Activated T-helper 1 cell treated with anti-CD3 and anti-CD28 coated beads, Interleukin-2, amount 50 U/mL, for 16 hours (primary cell): ENCODE measurements around the gene IMPA2.

Source experiments
- DNase-seq, 2 donors: peaks; one replicate each; pipeline ENCODE4 v3.0.0-alpha.2; 2020; ENCODE audit warnings: low read depth in 1 of 2, low spot score in 1 of 2

IMPA2 gene

DNA sequence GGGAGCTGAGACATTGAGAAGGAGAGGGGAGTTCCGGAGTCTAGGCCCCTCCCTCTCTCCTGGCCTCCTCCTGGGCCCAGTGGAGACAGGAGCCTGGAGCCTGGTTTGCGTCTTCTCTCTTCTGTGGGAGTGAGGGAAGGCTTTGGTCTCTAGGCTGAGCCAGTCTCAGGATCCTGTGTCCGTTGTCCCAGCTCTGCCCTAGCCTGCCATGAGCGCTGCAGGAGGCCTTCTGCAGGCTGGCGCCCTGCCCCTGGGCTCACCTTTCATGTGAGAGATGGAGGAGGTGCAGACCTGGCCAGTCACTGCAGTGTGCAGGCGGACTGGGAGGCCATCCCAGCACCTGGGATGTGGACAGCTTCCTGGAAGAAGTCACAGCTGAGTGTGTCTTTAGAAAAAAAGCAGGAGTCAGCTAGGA lies 8.7 kb downstream of the IMPA2 start:
- no peak for DNase-seq

GRCh38 chr18:11990539-11990938 lies 9.2 kb downstream of the IMPA2 start:
- no peak for DNase-seq

GRCh38 chr18:11991021-11991795 lies 9.9 kb downstream of the IMPA2 start:
- no peak for DNase-seq

DNA sequence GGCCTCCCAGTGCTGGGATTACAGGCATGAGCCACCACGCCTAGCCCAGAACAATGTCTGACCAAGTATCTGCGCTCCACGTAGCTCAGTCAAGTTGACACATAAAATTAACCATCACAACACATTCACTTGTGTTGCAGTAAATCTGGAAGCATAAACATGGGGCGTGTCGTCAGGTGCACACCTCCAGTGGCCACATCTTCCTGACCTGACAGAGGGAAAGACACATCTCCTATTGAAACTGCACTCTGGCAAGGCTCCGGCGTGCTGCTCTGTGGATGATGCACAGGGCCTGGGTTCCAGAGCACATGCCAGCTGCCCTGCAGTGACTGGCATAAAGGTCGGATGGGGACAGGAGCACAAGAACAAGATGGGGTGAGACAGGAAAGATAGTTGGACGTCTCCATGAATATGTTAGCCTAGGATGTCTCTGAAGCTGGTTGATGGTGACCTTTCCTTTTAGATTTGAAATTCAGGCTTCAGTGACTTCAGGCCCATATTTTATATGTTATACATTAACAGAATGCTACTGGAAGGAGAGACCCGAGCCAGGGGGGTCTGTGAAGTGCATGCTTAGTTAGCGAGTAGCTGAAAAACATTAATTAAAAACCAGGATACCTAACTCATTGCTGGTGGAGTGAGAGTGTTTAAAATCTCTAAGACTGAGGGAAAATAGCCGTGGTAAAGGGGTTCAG lies 10.9 kb downstream of the IMPA2 start:
- no peak for DNase-seq

DNA sequence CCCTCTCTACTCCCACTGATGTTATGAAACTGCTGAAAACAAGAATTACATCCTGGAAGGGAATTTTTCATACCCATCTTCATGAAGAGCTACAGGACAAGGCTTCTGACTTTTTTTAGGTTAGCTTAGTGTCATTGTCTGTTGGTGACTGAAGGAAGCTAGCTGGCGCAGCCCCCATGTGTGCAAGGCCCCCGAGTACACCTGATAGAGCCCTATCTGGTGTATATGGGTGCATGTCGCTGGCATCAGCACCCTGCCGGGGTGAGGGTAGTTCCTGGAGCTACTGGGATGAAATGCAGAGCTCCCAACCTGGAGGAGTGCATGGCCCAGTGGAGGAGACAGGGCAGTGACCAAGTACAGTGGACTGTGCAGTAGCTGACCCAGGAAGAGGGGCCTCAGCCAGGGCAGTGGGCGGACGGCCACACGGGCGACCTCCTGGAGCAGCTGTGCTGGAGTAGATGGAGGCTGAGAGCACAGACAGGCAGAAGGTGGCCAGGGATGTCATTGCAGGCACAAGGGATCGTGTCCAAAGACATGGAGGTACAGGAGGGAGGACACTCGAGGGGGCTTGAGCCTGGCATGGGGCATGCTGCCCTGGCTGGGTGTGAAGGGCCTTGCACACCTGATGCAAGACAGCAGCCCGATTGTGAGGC lies 12.1 kb downstream of the IMPA2 start:
- no peak for DNase-seq

- no peak for DNase-seq
Measured at GRCh38 chr18:11994336-11994702, 13.0 kb downstream of the IMPA2 start.

DNA sequence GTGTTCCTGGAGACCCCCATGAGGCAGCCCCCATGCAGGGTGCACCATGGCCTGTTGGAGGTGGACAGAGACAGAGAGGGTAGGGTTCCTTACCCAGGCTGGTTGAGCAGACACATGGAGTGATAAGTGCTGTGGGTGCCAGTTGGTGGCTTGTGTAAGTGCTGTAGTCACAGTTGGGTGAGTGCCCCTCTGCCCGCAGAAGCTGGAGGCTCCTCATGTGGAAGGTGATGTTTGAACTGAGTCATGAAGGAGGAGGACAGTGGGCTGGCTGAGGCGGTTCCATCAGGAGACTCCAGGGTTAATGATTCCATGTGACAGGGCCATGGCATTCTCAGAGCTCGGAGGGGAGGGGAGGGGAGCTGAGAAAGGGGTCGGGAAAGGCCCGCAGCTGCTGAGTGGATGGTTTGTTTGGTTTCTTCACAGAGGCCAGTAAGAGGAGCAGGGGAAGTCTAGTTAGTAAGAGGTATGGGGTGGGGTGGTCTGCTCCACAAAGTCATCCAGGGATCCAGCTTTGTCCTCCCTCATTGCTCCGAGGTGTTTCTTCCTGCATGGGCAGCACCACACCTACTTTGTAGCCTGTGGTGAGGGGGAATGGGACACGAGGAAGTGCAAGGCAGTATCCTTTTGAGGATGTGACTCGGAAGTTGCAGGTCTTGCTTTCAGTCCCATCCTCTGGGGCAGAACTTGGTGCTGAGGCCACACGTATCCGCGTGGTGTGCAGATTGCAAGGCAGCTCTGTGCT lies 13.6 kb downstream of the IMPA2 start:
- no peak for DNase-seq

GRCh38 chr18:11995445-11996189 lies 14.3 kb downstream of the IMPA2 start:
- DNase-seq: peak in 1 of 2 donors; percentile 20

DNA sequence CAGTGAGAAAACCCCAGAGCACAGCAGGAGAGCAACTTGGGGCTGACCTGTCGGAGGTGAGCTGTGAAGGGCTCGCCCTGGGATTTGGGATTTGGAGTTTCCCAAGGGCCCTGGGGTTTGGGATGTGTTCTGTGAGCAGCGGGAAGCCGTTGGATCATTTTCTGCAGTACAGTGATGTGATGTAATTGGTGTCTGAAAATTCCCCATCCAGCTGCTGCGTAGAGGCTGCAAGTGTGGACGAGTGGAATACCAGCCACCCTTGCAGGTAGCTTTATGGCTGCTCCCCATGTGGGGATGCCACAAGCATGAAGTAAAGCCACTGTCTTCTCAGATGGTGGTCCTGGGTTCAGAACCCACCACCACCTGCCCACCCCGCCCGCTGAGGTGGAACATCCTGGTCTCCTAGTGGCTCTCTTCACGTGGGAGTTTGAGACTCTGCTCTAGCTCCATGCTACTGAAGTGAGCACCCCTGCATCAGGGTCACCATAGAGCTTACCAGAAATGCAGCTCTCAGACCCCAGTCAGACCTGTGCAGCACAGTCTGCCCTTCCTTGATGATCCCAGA lies 15.0 kb downstream of the IMPA2 start:
- DNase-seq: no peak

DNA sequence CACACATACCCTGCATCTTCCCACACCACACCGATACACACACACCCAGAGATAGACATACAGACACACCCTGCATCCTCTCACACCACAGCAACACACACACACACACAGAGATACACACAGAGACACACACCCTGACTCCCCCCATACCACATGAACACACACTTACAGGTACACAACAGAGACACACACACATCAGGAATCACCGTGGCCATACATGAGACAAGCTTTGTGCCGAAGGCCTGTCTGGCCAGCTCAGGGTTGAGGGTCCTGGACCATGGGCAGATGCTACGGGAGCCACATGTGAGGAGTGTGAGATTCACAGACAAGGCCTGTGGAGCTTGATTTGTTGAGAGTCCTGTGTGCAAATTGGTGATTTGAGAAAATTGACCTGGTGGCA lies 15.6 kb downstream of the IMPA2 start:
- no peak for DNase-seq

DNA sequence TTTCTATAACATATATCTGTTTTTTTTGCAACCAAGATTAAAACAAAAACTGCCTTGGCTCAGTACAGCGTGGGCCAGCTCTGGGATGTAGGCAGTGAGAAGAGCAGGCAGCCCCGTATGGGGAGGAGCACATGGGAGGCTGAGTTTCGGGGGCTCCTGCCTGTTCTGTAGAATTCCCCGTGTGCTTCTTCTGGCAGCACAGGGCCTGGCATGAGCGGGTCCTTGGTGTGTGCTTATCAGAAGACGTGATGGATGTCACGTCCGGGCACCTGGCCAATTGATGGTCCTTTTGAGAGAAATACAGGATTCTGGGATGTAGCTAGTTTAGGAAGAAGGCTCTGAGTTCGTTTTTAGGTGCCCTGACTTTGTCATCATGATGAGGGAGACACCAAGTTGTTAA lies 16.2 kb downstream of the IMPA2 start:
- no peak for DNase-seq

DNA sequence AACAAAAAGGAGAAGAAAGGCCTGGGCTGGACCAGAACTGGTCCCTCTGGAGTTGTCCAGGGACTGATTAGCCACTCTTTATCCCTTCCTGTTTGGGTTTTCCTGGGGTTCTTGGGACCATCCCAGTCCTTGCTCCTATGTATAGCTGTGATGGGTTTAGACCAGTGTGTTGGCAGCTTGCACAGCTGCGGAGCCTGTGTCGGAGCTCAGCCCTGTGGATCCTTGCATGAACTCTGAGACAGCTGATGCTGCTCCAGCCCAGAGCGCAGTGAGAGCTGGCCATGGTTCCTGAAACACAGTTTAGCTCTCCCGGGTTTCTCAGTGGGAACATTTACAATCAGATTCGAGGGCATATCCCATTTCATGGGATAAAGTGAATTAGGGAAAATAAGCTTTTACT lies 16.9 kb downstream of the IMPA2 start:
- no peak for DNase-seq

- DNase-seq: no peak
Measured at GRCh38 chr18:11999429-11999828, 18.1 kb downstream of the IMPA2 start.

- DNase-seq: no peak
Measured at GRCh38 chr18:12000072-12000659, 18.9 kb downstream of the IMPA2 start.

DNA sequence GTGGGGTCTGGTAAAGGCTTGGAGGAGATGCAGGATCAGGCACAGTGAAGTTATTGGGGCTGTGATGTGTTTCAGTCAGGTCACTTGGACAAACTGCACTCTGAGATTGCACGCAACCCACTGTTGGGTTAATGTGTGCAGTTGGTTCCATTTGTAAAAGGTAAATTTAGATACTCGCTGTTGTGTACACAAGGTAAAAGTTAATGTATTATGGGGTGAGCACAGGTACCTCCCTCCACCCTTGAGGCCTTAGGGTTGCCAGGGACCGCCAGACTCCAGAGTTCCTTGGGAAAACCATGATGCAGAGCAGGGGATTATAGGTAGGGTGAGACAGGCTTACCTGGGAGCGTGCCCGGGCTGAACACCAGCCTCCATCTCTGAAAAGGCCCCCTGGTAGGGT lies 20.1 kb downstream of the IMPA2 start:
- no peak for DNase-seq

DNA sequence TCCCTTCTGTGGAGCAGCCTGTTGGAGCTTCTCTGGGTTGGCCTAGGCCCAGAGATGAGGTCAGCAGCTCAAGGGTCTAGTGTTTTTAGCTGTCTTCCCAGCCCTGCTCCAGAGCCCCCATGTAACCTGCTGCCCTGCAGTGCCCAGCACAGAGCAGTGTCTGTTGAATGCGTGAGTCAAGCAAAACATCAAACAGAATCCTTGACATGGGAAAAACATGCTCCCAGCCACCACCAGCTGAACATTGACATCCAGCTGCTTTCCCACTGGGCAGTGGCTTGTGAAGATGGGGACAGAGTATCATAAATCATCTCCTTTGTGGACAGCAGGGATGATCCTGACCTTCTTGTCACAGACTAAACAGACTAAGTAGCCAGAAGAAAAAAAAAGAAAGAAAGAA lies 22.6 kb downstream of the IMPA2 start:
- no peak for DNase-seq

- no peak for DNase-seq
Measured at GRCh38 chr18:12005538-12006487, 24.5 kb downstream of the IMPA2 start.

DNA sequence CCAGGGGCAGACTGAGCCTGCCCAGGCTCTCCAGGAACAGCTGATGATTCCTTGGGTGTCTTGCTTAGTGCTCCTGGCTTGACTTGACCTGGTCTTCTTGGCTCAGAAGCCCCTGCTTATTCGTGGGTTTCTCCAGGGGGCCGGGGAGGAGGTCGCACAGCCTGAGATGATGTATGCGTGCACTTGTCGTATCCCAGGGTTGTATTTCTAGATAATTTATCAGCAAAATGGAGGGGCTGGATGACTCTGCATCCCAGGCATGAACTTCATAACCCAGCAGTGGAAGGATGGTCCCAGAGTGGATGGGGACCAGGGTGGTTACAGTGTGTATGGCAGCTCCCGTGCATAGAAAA lies 25.2 kb downstream of the IMPA2 start:
- DNase-seq: no peak

DNA sequence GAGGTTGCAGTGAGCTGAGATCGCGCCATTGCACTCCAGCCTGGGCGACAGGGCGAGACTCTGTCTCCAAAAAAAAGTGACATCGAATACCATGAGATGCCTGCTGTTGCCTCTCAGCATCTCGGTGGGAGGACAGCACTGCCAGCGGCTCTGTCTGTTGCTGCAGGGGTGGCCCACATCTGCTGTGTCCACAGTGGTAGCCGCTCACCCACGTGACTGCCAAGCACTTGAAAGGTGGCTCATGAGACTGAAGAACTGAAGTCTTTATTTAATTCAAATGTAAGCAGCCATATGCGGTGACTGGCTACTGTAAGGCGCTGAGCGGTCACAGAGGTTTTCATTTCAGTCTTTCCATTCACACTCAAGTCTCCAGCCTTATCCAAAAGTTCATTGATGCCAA lies 25.8 kb downstream of the IMPA2 start:
- no peak for DNase-seq
